H9 (cell line): ENCODE measurements around the gene PRTN3. TPM values are rescaled to one million over a fixed set of nuclear protein-coding genes. Genes with fewer than 3 reads are reported as not detected.

ENCODE experiments used
- DNase-seq: peaks from one replicate; pipeline ENCODE4 v3.0.0-alpha.2; 2017
- H2AFZ ChIP-seq: one replicate; pipeline ENCODE4 v1.6.1; 2013; ENCODE audit warnings: mild to moderate bottlenecking, low read length, control low read depth, moderate library complexity
- H2AK5ac ChIP-seq: 2 replicates; pipeline ENCODE4 v1.6.1; 2013; ENCODE audit warnings: low read length, control low read depth, mixed read lengths; ENCODE audit not compliant: insufficient read length
- H2BK120ac ChIP-seq: one replicate; pipeline ENCODE4 v1.6.1; 2013; ENCODE audit warnings: low read depth, mild to moderate bottlenecking, low read length, control low read depth, inconsistent platforms; ENCODE audit not compliant: poor library complexity, severe bottlenecking
- H2BK12ac ChIP-seq: 2 replicates; pipeline ENCODE4 v1.6.1; 2013; ENCODE audit warnings: low read length, control low read depth, mixed read lengths, low read depth; ENCODE audit not compliant: insufficient read length
- H2BK15ac ChIP-seq: 2 replicates; pipeline ENCODE4 v1.6.1; 2013; ENCODE audit warnings: low read depth, low read length, control low read depth
- H2BK20ac ChIP-seq: one replicate; pipeline ENCODE4 v1.6.1; 2013; ENCODE audit warnings: low read depth, mild to moderate bottlenecking, low read length, control low read depth, inconsistent platforms; ENCODE audit not compliant: poor library complexity, severe bottlenecking
- H2BK5ac ChIP-seq: 2 replicates; pipeline ENCODE4 v1.6.1; 2013; ENCODE audit warnings: low read length, control low read depth, mixed read lengths; ENCODE audit not compliant: insufficient read length
- H3K14ac ChIP-seq: 2 replicates; pipeline ENCODE4 v1.6.1; 2013; ENCODE audit warnings: low read length, control low read depth; ENCODE audit not compliant: insufficient read depth
- H3K18ac ChIP-seq: 2 replicates; pipeline ENCODE4 v1.6.1; 2013; ENCODE audit warnings: low read depth, mild to moderate bottlenecking, mixed read lengths, low read length, control low read depth; ENCODE audit not compliant: insufficient read length
- H3K23ac ChIP-seq: 2 replicates; pipeline ENCODE4 v1.6.1; 2013; ENCODE audit warnings: low read length, control low read depth, mixed read lengths, low read depth; ENCODE audit not compliant: insufficient read length
- H3K23me2 ChIP-seq: 2 replicates; pipeline ENCODE4 v1.6.1; 2013; ENCODE audit warnings: low read depth, mild to moderate bottlenecking, mixed read lengths, low read length, control low read depth; ENCODE audit not compliant: insufficient read length, poor library complexity, severe bottlenecking
- H3K27ac ChIP-seq: 2 replicates; pipeline ENCODE4 v1.5.1; 2013; ENCODE audit warnings: low read length, control low read depth, mixed read lengths, low read depth; ENCODE audit not compliant: insufficient read length
- H3K27me3 ChIP-seq: 2 replicates; pipeline ENCODE4 v1.6.1; 2013; ENCODE audit warnings: low read length, control low read depth, inconsistent platforms; ENCODE audit not compliant: insufficient read depth
- H3K4ac ChIP-seq: 2 replicates; pipeline ENCODE4 v1.6.1; 2013; ENCODE audit warnings: low read depth, mild to moderate bottlenecking, control low read depth, inconsistent platforms, low read length, moderate library complexity
- H3K4me1 ChIP-seq: 2 replicates; pipeline ENCODE4 v1.6.1; 2013; ENCODE audit warnings: low read length, control low read depth, inconsistent platforms; ENCODE audit not compliant: insufficient read depth
- H3K4me2 ChIP-seq: 2 replicates; pipeline ENCODE4 v1.6.1; 2013; ENCODE audit warnings: low read length, control low read depth, mixed read lengths; ENCODE audit not compliant: insufficient read length, insufficient read depth
- H3K56ac ChIP-seq: 2 replicates; pipeline ENCODE4 v1.6.1; 2013; ENCODE audit warnings: low read depth, mild to moderate bottlenecking, mixed read lengths, low read length, control low read depth; ENCODE audit not compliant: insufficient read length
- H3K79me1 ChIP-seq: 2 replicates; pipeline ENCODE4 v1.6.1; 2013; ENCODE audit warnings: low read depth, mild to moderate bottlenecking, moderate library complexity, low read length, control low read depth, inconsistent platforms; ENCODE audit not compliant: insufficient read depth, poor library complexity, severe bottlenecking
- H3K79me2 ChIP-seq: 2 replicates; pipeline ENCODE4 v1.6.1; 2013; ENCODE audit warnings: low read length, control low read depth, inconsistent platforms; ENCODE audit not compliant: insufficient read depth
- H3K9ac ChIP-seq: 2 replicates; pipeline ENCODE4 v1.6.1; 2013; ENCODE audit warnings: low read length, control low read depth, mixed read lengths; ENCODE audit not compliant: insufficient read length; ENCODE audit errors: extremely low read depth
- H3K9me3 ChIP-seq: one replicate; pipeline ENCODE4 v1.6.1; 2013; ENCODE audit warnings: low read depth, low read length, inconsistent platforms; ENCODE audit not compliant: control insufficient read depth
- H3T11ph ChIP-seq: one replicate; pipeline ENCODE4 v1.6.1; 2013; ENCODE audit warnings: mild to moderate bottlenecking, low read length, control low read depth, inconsistent platforms
- H4K20me1 ChIP-seq: one replicate; pipeline ENCODE4 v1.6.1; 2013; ENCODE audit not compliant: control insufficient read depth, insufficient read length, insufficient read depth
- H4K5ac ChIP-seq: 2 replicates; pipeline ENCODE4 v1.6.1; 2013; ENCODE audit warnings: low read depth, mild to moderate bottlenecking, mixed read lengths, low read length, control low read depth; ENCODE audit not compliant: insufficient read length
- H4K8ac ChIP-seq: replicated peaks from 2 replicates; pipeline ENCODE4 v1.6.1; 2013; ENCODE audit warnings: low read length, control low read depth, mixed read lengths, low read depth; ENCODE audit not compliant: insufficient read length
- H4K91ac ChIP-seq: 2 replicates; pipeline ENCODE4 v1.6.1; 2013; ENCODE audit warnings: low read depth, mild to moderate bottlenecking, moderate library complexity, mixed read lengths, low read length, control low read depth; ENCODE audit not compliant: insufficient read length
- H3K27ac Mint-ChIP-seq, 3 experiments: 2 replicates in 2 of 3; 3 replicates in 1 of 3; pipeline ENCODE4 v1.8.0; 2020 to 2021; ENCODE audit warnings: mixed read lengths in 3 of 3, mild to moderate bottlenecking in 1 of 3, moderate library complexity in 1 of 3
- H3K27me3 Mint-ChIP-seq: 2 replicates; pipeline ENCODE4 v1.8.0; 2021; ENCODE audit warnings: low read depth, mild to moderate bottlenecking, moderate library complexity, mixed read lengths
- H3K36me3 Mint-ChIP-seq, 3 experiments: 2 replicates in 2 of 3; 3 replicates in 1 of 3; pipeline ENCODE4 v1.8.0; 2020 to 2021; ENCODE audit warnings: low read depth in 3 of 3, mixed read lengths in 3 of 3; ENCODE audit not compliant: insufficient read depth in 1 of 3
- H3K4me1 Mint-ChIP-seq, 2 experiments: 2 replicates each; pipeline ENCODE4 v1.8.0; 2020; ENCODE audit warnings: mixed read lengths in 2 of 2
- H3K4me3 Mint-ChIP-seq, 2 experiments: 2 replicates in 1 of 2; 3 replicates in 1 of 2; pipeline ENCODE4 v1.8.0; 2020 to 2021; ENCODE audit warnings: mild to moderate bottlenecking in 2 of 2, mixed read lengths in 2 of 2, moderate library complexity in 1 of 2
- H3K9me3 Mint-ChIP-seq, 2 experiments: 2 replicates in 1 of 2; 3 replicates in 1 of 2; pipeline ENCODE4 v1.8.0; 2020; ENCODE audit warnings: mild to moderate bottlenecking in 2 of 2, mixed read lengths in 2 of 2, moderate library complexity in 1 of 2
- CTCF ChIP-seq: fragments of 200-600 bp; sonication (generic); conservative IDR thresholded peaks from 3 replicates; pipeline ENCODE4 v1.8.0; 2021; ENCODE audit warnings: antibody characterized with exemption, mild to moderate bottlenecking
- WGBS: extraction: QIAGEN DNeasy Blood & Tissue Kit; methylation state at CpG from one replicate; pipeline ENCODE4 v1.1.7; 2013; ENCODE audit warnings: missing lambda C conversion rate, low lambda C conversion rate, mixed read lengths; ENCODE audit not compliant: insufficient read length; ENCODE audit errors: extremely low coverage; 5-methylcytosine and 5-hydroxymethylcytosine counted together
- total RNA-seq: library from RNA; stranded (reverse); gene quantifications from 2 replicates; pipeline ENCODE4 v1.2.1, GENCODE V29; 2021

The PRTN3 gene
- total RNA-seq, 1 experiment from 2014 or later: 0.31 TPM

GRCh38 chr19:795073-795611 is 45.7 kb upstream of the PRTN3 start:
- no CpG with 5 or more reads among the region's 28 CpGs for WGBS
- H3K9me3 Mint-ChIP-seq: no peaks in the 10 kb centered on the region; a peak in 1 of 5 replicates
- H3K27ac ChIP-seq: no peak overlapping the region

More at GRCh38 chr19:795073-795611, 45.7 kb upstream of the PRTN3 start:
- H3K23me2 ChIP-seq: peaks cover 9% of the 10 kb centered on the region
- H3K56ac ChIP-seq: no peak overlapping the region
- H2BK15ac ChIP-seq: no peak overlapping the region
- H3T11ph ChIP-seq: no peak overlapping the region
- no peak for TF ChIP-seq CTCF
- H3K4me2 ChIP-seq: no peak overlapping the region
- no peak overlapping the region for H4K8ac ChIP-seq
- no peak overlapping the region for H2BK12ac ChIP-seq
- no peak overlapping the region for H3K4me3 Mint-ChIP-seq
- H3K79me1 ChIP-seq: no peaks in the 10 kb centered on the region
- H3K27me3 Mint-ChIP-seq: no peaks in the 10 kb centered on the region
- no peak overlapping the region for H3K14ac ChIP-seq
- no peak overlapping the region for H4K91ac ChIP-seq
- H3K4me1 ChIP-seq: no peaks in the 10 kb centered on the region; the same call in 1 of the 2 replicates
- peaks cover 19 to 31% of the 10 kb centered on the region in 2 experiments for H3K4me1 Mint-ChIP-seq
- no peak overlapping the region for H3K18ac ChIP-seq
- H2BK5ac ChIP-seq: no peak overlapping the region
- no peak overlapping the region for H3K9ac ChIP-seq
- H3K27me3 ChIP-seq: no peaks in the 10 kb centered on the region
- no peak overlapping the region for H2AK5ac ChIP-seq
- no peak overlapping the region for H2BK20ac ChIP-seq
- H4K20me1 ChIP-seq: peaks cover 4% of the 10 kb centered on the region
- H3K27ac Mint-ChIP-seq: no peak overlapping the region
- H3K9me3 ChIP-seq: no peaks in the 10 kb centered on the region
- H2BK120ac ChIP-seq: no peak overlapping the region
- no peak overlapping the region for H3K4ac ChIP-seq
- peaks cover 15 to 19% (median 19%) of the 10 kb centered on the region in 3 experiments; a peak in 6 of 7 replicates for H3K36me3 Mint-ChIP-seq
- peaks cover 20% of the 10 kb centered on the region for H3K79me2 ChIP-seq
- no peak overlapping the region for H4K5ac ChIP-seq
- peak; percentile 32 for DNase-seq
- no peak overlapping the region for H3K23ac ChIP-seq
- H2AFZ ChIP-seq: no peak overlapping the region
